ENCODE results near the gene ARMC2.
"Not testable (repeated sequence)": the region's sequence is repeated elsewhere in the genome, so short reads cannot be mapped to it uniquely, and the experiment has no call there.

ARMC2 gene

GRCh38 chr6:108955329-108955949, 107.2 kb downstream of the ARMC2 start:
- DNase-seq (ENCODE audit: low read depth) = no peak

GRCh38 chr6:108957221-108957620, 109.0 kb downstream of the ARMC2 start:
- DNase-seq (ENCODE audit: low read depth) = no peak

- DNase-seq (ENCODE audit: low read depth) = no peak
Observed at GRCh38 chr6:108958900-108959770, 110.9 kb downstream of the ARMC2 start.

GRCh38 chr6:108959972-108960582, 111.9 kb downstream of the ARMC2 start:
- DNase-seq (ENCODE audit: low read depth) = no peak

GRCh38 chr6:108960601-108961000, 112.4 kb downstream of the ARMC2 start:
- no peak for DNase-seq (ENCODE audit: low read depth)

GRCh38 chr6:108961077-108961476, 112.9 kb downstream of the ARMC2 start:
- no peak for DNase-seq (ENCODE audit: low read depth)

- no peak for DNase-seq (ENCODE audit: low read depth)
Observed at GRCh38 chr6:108961985-108962384, 113.8 kb downstream of the ARMC2 start.

- no peak for DNase-seq (ENCODE audit: low read depth)
Observed at GRCh38 chr6:108966251-108966650, 118.0 kb downstream of the ARMC2 start.

- DNase-seq (ENCODE audit: low read depth) = no peak
Observed at GRCh38 chr6:108966855-108967755, 118.9 kb downstream of the ARMC2 start.

GRCh38 chr6:108968325-108969316, 120.4 kb downstream of the ARMC2 start:
- DNase-seq (ENCODE audit: low read depth) = no peak

- no peak for DNase-seq (ENCODE audit: low read depth)
Observed at GRCh38 chr6:108969776-108970175, 121.6 kb downstream of the ARMC2 start.

GRCh38 chr6:108974201-108974600, 126.0 kb downstream of the ARMC2 start:
- no peak for DNase-seq (ENCODE audit: low read depth)

GRCh38 chr6:108978638-108979037, 130.4 kb downstream of the ARMC2 start:
- not testable (repeated sequence) for DNase-seq (ENCODE audit: low read depth)

GRCh38 chr6:108982154-108983113, 134.2 kb downstream of the ARMC2 start:
- DNase-seq (ENCODE audit: low read depth) = no peak

- no peak for DNase-seq (ENCODE audit: low read depth)
Observed at GRCh38 chr6:108983151-108983550, 134.9 kb downstream of the ARMC2 start.

GRCh38 chr6:108985301-108985700, 137.1 kb downstream of the ARMC2 start:
- DNase-seq (ENCODE audit: low read depth) = no peak

GRCh38 chr6:108987156-108987555, 138.9 kb downstream of the ARMC2 start:
- DNase-seq (ENCODE audit: low read depth) = no peak

GRCh38 chr6:108988296-108988695, 140.1 kb downstream of the ARMC2 start:
- no peak for DNase-seq (ENCODE audit: low read depth)

GRCh38 chr6:108988765-108989164, 140.5 kb downstream of the ARMC2 start:
- DNase-seq (ENCODE audit: low read depth) = no peak

- no peak for DNase-seq (ENCODE audit: low read depth)
Observed at GRCh38 chr6:108989700-108990099, 141.5 kb downstream of the ARMC2 start.

Measured in stimulated activated CD8-positive, alpha-beta memory T cell treated with anti-CD3 and anti-CD28 coated beads, Interleukin-4, amount 100 ng/mL, for 24 hours (primary cell).